KMS-11 (cell line): ENCODE measurements around the gene ABAT.

Source experiments
- H2AFZ ChIP-seq: fragments of 200-600 bp; sonication (generic); 2 replicates; pipeline ENCODE4 v1.6.1; 2016; ENCODE audit warnings: antibody characterized with exemption, mixed run types, low read depth
- H3K27ac ChIP-seq: fragments of 200-600 bp; sonication (generic); 2 replicates; pipeline ENCODE4 v1.6.1; 2016; ENCODE audit warnings: mild to moderate bottlenecking, mixed run types
- H3K27me3 ChIP-seq: fragments of 200-600 bp; sonication (generic); 2 replicates; pipeline ENCODE4 v1.6.1; 2017; ENCODE audit warnings: mild to moderate bottlenecking, low read depth, mixed run types, moderate library complexity; ENCODE audit not compliant: insufficient read depth
- H3K36me3 ChIP-seq: fragments of 200-600 bp; sonication (generic); 2 replicates; pipeline ENCODE4 v1.6.1; 2017; ENCODE audit warnings: mild to moderate bottlenecking, mixed run types; ENCODE audit not compliant: insufficient read depth
- H3K4me1 ChIP-seq: fragments of 200-600 bp; sonication (generic); 2 replicates; pipeline ENCODE4 v1.6.1; 2016; ENCODE audit warnings: mild to moderate bottlenecking, low read depth, mixed run types; ENCODE audit not compliant: poor library complexity, severe bottlenecking
- H3K4me2 ChIP-seq: fragments of 200-600 bp; sonication (generic); 2 replicates; pipeline ENCODE4 v1.7.0; 2016; ENCODE audit warnings: mild to moderate bottlenecking, mixed run types
- H3K4me3 ChIP-seq: fragments of 200-600 bp; sonication (generic); IDR thresholded peaks from 2 replicates; pipeline ENCODE4 v1.6.1; 2017; ENCODE audit warnings: low read depth, low read length, mixed read lengths; ENCODE audit not compliant: insufficient read depth
- H3K79me2 ChIP-seq: fragments of 200-600 bp; sonication (generic); 2 replicates; pipeline ENCODE4 v1.6.1; 2016; ENCODE audit warnings: low read depth, mixed run types; ENCODE audit not compliant: insufficient read depth
- H3K9ac ChIP-seq: fragments of 200-600 bp; sonication (generic); 2 replicates; pipeline ENCODE4 v1.6.1; 2016; ENCODE audit warnings: mild to moderate bottlenecking, mixed run types
- H4K20me1 ChIP-seq: fragments of 200-600 bp; sonication (generic); 2 replicates; pipeline ENCODE4 v1.6.1; 2016; ENCODE audit warnings: mild to moderate bottlenecking, mixed run types; ENCODE audit not compliant: insufficient read depth
- TF ChIP-seq, protein P1 (sequence below): fragments of 200-600 bp; sonication (generic); conservative IDR thresholded peaks from 2 replicates; pipeline ENCODE4 v1.6.1; 2017; ENCODE audit warnings: low read depth, mild to moderate bottlenecking, antibody characterized with exemption, low read length, moderate library complexity, mixed read lengths

The ABAT gene

DNA sequence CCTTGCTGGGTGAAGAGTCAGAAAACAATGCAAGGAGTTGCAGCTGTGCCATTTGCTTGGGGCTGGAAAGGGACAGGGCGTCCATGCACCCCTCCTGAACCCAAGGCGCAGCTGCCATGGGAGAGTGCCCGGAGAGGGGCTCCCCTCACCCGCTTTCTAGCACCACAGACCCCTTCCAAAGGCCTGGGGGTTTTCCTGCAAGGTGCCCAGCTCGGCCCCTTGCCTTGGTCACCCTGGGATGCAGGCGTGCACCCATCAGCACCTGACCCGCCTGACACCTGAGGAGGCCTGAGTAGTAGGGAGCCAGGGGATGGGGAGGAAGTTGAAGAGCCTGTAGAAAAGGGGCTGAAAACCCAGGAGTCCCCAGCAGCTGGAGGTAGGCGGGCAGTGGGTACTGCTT is 92.8 kb downstream of the ABAT start:
- no peak overlapping the region for H3K9ac ChIP-seq
- H3K36me3 ChIP-seq = no peaks in the 10 kb centered on the region
- no peak overlapping the region for H2AFZ ChIP-seq
- H3K4me1 ChIP-seq = no peaks in the 10 kb centered on the region
- H3K79me2 ChIP-seq = no peaks in the 10 kb centered on the region
- TF ChIP-seq, protein P1, sequence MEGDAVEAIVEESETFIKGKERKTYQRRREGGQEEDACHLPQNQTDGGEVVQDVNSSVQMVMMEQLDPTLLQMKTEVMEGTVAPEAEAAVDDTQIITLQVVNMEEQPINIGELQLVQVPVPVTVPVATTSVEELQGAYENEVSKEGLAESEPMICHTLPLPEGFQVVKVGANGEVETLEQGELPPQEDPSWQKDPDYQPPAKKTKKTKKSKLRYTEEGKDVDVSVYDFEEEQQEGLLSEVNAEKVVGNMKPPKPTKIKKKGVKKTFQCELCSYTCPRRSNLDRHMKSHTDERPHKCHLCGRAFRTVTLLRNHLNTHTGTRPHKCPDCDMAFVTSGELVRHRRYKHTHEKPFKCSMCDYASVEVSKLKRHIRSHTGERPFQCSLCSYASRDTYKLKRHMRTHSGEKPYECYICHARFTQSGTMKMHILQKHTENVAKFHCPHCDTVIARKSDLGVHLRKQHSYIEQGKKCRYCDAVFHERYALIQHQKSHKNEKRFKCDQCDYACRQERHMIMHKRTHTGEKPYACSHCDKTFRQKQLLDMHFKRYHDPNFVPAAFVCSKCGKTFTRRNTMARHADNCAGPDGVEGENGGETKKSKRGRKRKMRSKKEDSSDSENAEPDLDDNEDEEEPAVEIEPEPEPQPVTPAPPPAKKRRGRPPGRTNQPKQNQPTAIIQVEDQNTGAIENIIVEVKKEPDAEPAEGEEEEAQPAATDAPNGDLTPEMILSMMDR = no peak
- H3K4me2 ChIP-seq = no peak overlapping the region
- no peak overlapping the region for H3K4me3 ChIP-seq
- no peaks in the 10 kb centered on the region for H3K27me3 ChIP-seq
- H4K20me1 ChIP-seq = no peaks in the 10 kb centered on the region
- no peak overlapping the region for H3K27ac ChIP-seq

DNA sequence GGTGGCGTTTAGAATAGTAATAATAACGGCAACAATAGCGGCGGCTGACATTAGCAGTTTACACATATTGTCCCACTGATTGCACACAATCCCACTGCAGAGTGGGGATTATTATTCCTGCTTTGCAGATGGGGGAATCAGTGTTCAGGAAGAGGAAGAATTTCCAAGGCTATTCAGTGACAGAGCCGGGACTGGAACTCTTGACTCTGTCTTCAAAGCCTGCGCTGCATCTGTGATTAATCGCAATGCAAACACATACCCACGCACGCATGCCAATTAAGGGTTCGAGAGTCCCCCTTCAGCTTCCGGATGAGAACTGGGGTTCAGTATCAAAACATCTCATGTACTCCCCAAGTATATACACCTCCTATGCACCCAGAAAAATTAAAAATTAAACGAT is 93.9 kb downstream of the ABAT start:
- H3K4me3 ChIP-seq = no peak overlapping the region
- no peaks in the 10 kb centered on the region for H3K4me1 ChIP-seq
- H4K20me1 ChIP-seq = no peaks in the 10 kb centered on the region
- no peak overlapping the region for H3K27ac ChIP-seq
- no peak overlapping the region for H2AFZ ChIP-seq
- H3K9ac ChIP-seq = no peak overlapping the region
- TF ChIP-seq, protein P1 = no peak
- no peak overlapping the region for H3K4me2 ChIP-seq
- H3K36me3 ChIP-seq = no peaks in the 10 kb centered on the region
- H3K27me3 ChIP-seq = no peaks in the 10 kb centered on the region
- no peaks in the 10 kb centered on the region for H3K79me2 ChIP-seq

DNA sequence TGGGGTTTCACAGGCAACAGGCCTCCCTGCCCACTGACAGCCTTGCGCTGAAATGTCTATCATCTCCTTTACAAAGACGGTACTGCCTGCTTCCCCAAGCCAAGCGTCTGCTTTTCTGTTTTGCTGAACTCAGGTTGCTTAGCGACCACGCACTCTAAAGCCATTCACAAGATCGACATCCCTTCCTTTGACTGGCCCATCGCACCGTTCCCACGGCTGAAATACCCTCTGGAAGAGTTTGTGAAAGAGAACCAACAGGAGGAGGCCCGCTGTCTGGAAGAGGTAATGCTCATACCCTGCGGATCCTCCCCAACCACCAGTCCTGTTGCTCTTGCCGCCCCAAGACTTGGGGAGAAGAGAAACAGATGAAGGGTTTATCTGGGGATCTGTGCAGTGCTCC is 94.3 kb downstream of the ABAT start:
- Histone ChIP-seq H3K27me3 (no peaks in the 10 kb centered on the region), H3K4me2 (no peak overlapping the region), H4K20me1 (no peaks in the 10 kb centered on the region), H3K36me3 (no peaks in the 10 kb centered on the region), H3K79me2 (no peaks in the 10 kb centered on the region), H2AFZ (no peak overlapping the region), H3K4me1 (no peaks in the 10 kb centered on the region), H3K9ac (no peak overlapping the region), H3K4me3 (no peak overlapping the region), H3K27ac (no peak overlapping the region)
- TF ChIP-seq, protein P1 = no peak

DNA sequence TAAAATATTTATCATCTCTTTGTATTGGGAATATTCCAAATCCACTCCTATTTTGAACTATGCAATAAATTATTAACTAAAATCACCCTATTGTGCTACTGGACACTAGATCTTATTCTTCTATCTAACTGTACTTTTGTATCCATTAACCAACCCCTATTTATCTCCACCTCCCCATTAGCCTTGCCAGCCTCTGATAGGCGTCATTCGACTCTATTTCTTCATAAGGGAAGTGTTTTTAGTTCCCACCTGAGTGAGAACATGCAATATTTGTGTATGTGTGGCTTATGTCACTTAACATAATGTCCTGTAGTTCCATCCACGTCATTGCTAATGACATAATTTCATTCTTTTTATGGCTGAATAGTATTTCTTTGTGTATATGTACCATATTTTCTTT is 99.1 kb downstream of the ABAT start:
- Histone ChIP-seq H4K20me1 (no peaks in the 10 kb centered on the region), H3K4me3 (no peak overlapping the region), H2AFZ (no peak overlapping the region), H3K27me3 (no peaks in the 10 kb centered on the region), H3K79me2 (no peaks in the 10 kb centered on the region), H3K36me3 (no peaks in the 10 kb centered on the region), H3K4me2 (no peak overlapping the region), H3K4me1 (no peaks in the 10 kb centered on the region), H3K9ac (no peak overlapping the region), H3K27ac (no peak overlapping the region)
- TF ChIP-seq, protein P1 = no peak

- Histone ChIP-seq H3K27ac (no peak overlapping the region), H3K4me3 (no peak overlapping the region), H3K36me3 (no peaks in the 10 kb centered on the region)
These were observed 99.8 kb downstream of the ABAT start for GRCh38 chr16:8774208-8774607.

More at GRCh38 chr16:8774208-8774607, 99.8 kb downstream of the ABAT start:
- Histone ChIP-seq H2AFZ (no peak overlapping the region), H3K4me1 (no peaks in the 10 kb centered on the region), H3K9ac (no peak overlapping the region), H3K27me3 (no peaks in the 10 kb centered on the region), H4K20me1 (no peaks in the 10 kb centered on the region), H3K79me2 (no peaks in the 10 kb centered on the region), H3K4me2 (no peak overlapping the region)
- TF ChIP-seq, protein P1 = no peak
